ENCODE data around the gene CD247. TPM values are rescaled to one million over a fixed set of nuclear protein-coding genes. Genes with fewer than 3 reads are reported as not detected.

CD247 gene
- total and polyA plus RNA-seq, 2 of the 13 experiments (the other 11 are each of a cell fraction or from before 2014, with no cell fraction given) = 0.20 TPM; not detected in 1

DNA sequence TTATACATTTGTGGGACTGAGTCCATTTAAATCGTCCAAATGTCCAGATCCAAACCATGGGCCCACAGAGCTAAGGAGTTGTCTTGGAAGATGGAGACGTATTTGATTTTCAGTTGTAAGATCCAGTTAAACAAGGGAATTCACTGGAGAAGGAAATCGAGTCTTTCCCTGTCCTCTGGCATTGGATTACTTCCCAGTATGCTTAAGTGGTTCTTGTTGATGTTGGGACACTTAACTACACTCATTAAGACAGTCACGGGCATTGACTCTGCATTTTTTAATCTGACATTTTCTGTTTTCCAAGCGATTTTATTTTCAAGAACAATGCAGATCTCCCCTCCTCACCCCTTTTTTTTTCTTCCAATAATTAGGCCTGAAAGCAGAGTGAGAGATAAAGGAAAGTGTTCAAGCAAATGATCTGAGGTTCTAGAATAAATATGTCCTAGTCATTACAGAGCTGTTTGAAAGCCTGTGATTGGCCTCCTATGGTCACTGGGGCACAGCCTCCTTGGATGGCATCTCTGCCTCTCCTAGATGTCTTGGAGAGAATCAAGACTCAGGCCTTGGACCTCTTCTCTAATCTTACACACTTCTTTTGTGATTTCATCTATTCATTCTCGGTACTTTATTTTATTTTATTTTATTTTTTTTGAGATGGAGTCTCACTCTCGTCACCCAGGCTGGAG is 48.9 kb downstream of the CD247 start:
- Histone ChIP-seq H3K4me3 (replicated peaks in 1 of 3; ENCODE audit: insufficient read depth in 1 of 3, low read depth in 2 of 3, low read length in 3 of 3) (no peak overlapping the region), H3K9ac (ENCODE audit: insufficient read depth, low read depth, low read length) (no peak overlapping the region), H3K27me3 (ENCODE audit: control insufficient read depth in 1 of 2, insufficient read depth in 2 of 2, low read length in 2 of 2) (peaks cover 1 to 18% of the 10 kb centered on the region in 2 experiments; a peak in 2 of 5 replicates), H3K27ac (ENCODE audit: extremely low read length, insufficient read depth, low read length) (no peak overlapping the region), H3K4me1 (ENCODE audit: insufficient read depth, low read length) (peaks cover 7% of the 10 kb centered on the region; the same call in 1 of the 2 replicates), H3K79me2 (ENCODE audit: insufficient read depth, low read length) (no peaks in the 10 kb centered on the region), H3K9me3 (ENCODE audit: low read length) (no peaks in the 10 kb centered on the region), H3K4me2 (ENCODE audit: low read depth, low read length) (no peak overlapping the region), H4K20me1 (ENCODE audit: insufficient read depth, low read length) (no peaks in the 10 kb centered on the region), H3K36me3 (replicated peaks in 1 of 2; ENCODE audit: control insufficient read depth in 1 of 2, insufficient read depth in 2 of 2, low read length in 2 of 2) (no peaks in the 10 kb centered on the region), H2AFZ (ENCODE audit: low read length) (no peak overlapping the region)
- FAIRE-seq (no peak), ATAC-seq (no peak), DNase-seq (ENCODE audit: low spot score) (no peak)
- no peak for TF ChIP-seq RARG (CRISPR knock-in tag; IDR thresholded peaks at IDR 0.05; ENCODE audit: low read depth)
- no peak for TF ChIP-seq RFX5 (IDR thresholded peaks at IDR 0.05; ENCODE audit: low read depth, low read length)
- TF ChIP-seq ZNF766 (CRISPR knock-in tag; IDR thresholded peaks at IDR 0.05; ENCODE audit: borderline replicate concordance) = no peak
- no peak for TF ChIP-seq PPARG (CRISPR knock-in tag; conservative IDR thresholded peaks at IDR 0.05)
- no peak for TF ChIP-seq ZNF781 (CRISPR knock-in tag; IDR thresholded peaks at IDR 0.05; ENCODE audit: borderline replicate concordance, not compliant biosample characterization)
- no TSS peak for BruUV-seq (replicated peaks)
- ChIA-PET POLR2A (no interaction called here), CTCF (ENCODE audit: low intra/inter-chr PET ratio, low total read pairs) (no interaction called here)
- 36% methylated on average over 7 of the region's 7 CpGs for WGBS (ENCODE audit: low lambda C conversion rate)
- in situ Hi-C loops (cut with HindIII; ENCODE audit: extremely low pct_ligation_motif_present, low pct_unique_long_range_greater_than_20kb) (no loop called here), intact Hi-C loops (cut with micrococcal nuclease; ENCODE audit: unreplicated experiment) (no loop called here)

DNA sequence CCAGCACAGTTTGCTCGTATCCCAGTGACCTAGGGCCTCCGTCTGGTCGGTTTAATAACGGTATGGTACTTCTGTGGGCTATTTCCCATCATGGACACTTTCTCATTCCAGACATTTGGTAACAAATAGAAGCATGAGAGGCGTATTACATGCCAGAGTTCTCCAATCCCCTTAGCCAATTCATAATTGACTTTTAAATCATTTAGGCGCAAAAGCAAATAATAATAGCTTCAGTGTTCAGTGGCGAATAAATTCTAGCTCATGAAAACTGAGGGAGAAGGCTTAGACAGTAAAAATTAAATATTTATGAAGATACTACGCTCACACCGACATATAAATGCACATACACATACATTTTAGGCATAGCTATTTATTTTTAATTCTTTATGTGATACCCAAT is 50.6 kb downstream of the CD247 start:
- intact Hi-C loops (cut with micrococcal nuclease; ENCODE audit: unreplicated experiment) (no loop called here), in situ Hi-C loops (cut with HindIII; ENCODE audit: extremely low pct_ligation_motif_present, low pct_unique_long_range_greater_than_20kb) (no loop called here)
- Histone ChIP-seq H3K79me2 (ENCODE audit: insufficient read depth, low read length) (no peaks in the 10 kb centered on the region), H3K4me1 (ENCODE audit: insufficient read depth, low read length) (peaks cover 7% of the 10 kb centered on the region; the same call in 1 of the 2 replicates), H3K9me3 (ENCODE audit: low read length) (no peaks in the 10 kb centered on the region), H3K4me3 (replicated peaks in 1 of 3; ENCODE audit: insufficient read depth in 1 of 3, low read depth in 2 of 3, low read length in 3 of 3) (no peak overlapping the region), H3K4me2 (ENCODE audit: low read depth, low read length) (no peak overlapping the region), H3K9ac (ENCODE audit: insufficient read depth, low read depth, low read length) (no peak overlapping the region), H4K20me1 (ENCODE audit: insufficient read depth, low read length) (no peaks in the 10 kb centered on the region), H3K36me3 (replicated peaks in 1 of 2; ENCODE audit: control insufficient read depth in 1 of 2, insufficient read depth in 2 of 2, low read length in 2 of 2) (no peaks in the 10 kb centered on the region), H3K27me3 (ENCODE audit: control insufficient read depth in 1 of 2, insufficient read depth in 2 of 2, low read length in 2 of 2) (peaks cover 0 to 10% of the 10 kb centered on the region in 2 experiments; a peak in 2 of 5 replicates), H2AFZ (ENCODE audit: low read length) (no peak overlapping the region), H3K27ac (ENCODE audit: extremely low read length, insufficient read depth, low read length) (no peak overlapping the region)
- peak; percentile 44; the same call in 2 of the 3 replicates for ATAC-seq
- 51% methylated on average over 9 of the region's 9 CpGs for WGBS (ENCODE audit: low lambda C conversion rate)
- POLR2A ChIA-PET = no interaction called here
- DNase-seq (ENCODE audit: low spot score) = no peak
- CTCF ChIA-PET (ENCODE audit: low intra/inter-chr PET ratio, low total read pairs) = no interaction called here
- no peak for FAIRE-seq
- no TSS peak for BruUV-seq (replicated peaks)
- TF ChIP-seq BRCA1 (CRISPR knock-in tag; IDR thresholded peaks at IDR 0.05) (no peak), RARG (CRISPR knock-in tag; IDR thresholded peaks at IDR 0.05; ENCODE audit: low read depth) (no peak), GFI1 (CRISPR knock-in tag; IDR thresholded peaks at IDR 0.05; ENCODE audit: borderline replicate concordance) (no peak), FOXM1 (CRISPR knock-in tag; IDR thresholded peaks at IDR 0.05) (no peak)
- TF ChIP-seq, protein P1, sequence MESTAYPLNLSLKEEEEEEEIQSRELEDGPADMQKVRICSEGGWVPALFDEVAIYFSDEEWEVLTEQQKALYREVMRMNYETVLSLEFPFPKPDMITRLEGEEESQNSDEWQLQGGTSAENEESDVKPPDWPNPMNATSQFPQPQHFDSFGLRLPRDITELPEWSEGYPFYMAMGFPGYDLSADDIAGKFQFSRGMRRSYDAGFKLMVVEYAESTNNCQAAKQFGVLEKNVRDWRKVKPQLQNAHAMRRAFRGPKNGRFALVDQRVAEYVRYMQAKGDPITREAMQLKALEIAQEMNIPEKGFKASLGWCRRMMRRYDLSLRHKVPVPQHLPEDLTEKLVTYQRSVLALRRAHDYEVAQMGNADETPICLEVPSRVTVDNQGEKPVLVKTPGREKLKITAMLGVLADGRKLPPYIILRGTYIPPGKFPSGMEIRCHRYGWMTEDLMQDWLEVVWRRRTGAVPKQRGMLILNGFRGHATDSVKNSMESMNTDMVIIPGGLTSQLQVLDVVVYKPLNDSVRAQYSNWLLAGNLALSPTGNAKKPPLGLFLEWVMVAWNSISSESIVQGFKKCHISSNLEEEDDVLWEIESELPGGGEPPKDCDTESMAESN (CRISPR knock-in tag; conservative IDR thresholded peaks at IDR 0.05) = no peak
- TF ChIP-seq, protein P2, sequence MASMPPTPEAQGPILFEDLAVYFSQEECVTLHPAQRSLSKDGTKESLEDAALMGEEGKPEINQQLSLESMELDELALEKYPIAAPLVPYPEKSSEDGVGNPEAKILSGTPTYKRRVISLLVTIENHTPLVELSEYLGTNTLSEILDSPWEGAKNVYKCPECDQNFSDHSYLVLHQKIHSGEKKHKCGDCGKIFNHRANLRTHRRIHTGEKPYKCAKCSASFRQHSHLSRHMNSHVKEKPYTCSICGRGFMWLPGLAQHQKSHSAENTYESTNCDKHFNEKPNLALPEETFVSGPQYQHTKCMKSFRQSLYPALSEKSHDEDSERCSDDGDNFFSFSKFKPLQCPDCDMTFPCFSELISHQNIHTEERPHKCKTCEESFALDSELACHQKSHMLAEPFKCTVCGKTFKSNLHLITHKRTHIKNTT (CRISPR knock-in tag; IDR thresholded peaks at IDR 0.05) = no peak
- TF ChIP-seq, protein P3, sequence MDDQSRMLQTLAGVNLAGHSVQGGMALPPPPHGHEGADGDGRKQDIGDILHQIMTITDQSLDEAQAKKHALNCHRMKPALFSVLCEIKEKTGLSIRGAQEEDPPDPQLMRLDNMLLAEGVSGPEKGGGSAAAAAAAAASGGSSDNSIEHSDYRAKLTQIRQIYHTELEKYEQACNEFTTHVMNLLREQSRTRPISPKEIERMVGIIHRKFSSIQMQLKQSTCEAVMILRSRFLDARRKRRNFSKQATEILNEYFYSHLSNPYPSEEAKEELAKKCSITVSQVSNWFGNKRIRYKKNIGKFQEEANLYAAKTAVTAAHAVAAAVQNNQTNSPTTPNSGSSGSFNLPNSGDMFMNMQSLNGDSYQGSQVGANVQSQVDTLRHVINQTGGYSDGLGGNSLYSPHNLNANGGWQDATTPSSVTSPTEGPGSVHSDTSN (CRISPR knock-in tag; IDR thresholded peaks at IDR 0.05; ENCODE audit: borderline replicate concordance) = no peak
- TF ChIP-seq, protein P4, sequence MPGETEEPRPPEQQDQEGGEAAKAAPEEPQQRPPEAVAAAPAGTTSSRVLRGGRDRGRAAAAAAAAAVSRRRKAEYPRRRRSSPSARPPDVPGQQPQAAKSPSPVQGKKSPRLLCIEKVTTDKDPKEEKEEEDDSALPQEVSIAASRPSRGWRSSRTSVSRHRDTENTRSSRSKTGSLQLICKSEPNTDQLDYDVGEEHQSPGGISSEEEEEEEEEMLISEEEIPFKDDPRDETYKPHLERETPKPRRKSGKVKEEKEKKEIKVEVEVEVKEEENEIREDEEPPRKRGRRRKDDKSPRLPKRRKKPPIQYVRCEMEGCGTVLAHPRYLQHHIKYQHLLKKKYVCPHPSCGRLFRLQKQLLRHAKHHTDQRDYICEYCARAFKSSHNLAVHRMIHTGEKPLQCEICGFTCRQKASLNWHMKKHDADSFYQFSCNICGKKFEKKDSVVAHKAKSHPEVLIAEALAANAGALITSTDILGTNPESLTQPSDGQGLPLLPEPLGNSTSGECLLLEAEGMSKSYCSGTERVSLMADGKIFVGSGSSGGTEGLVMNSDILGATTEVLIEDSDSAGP (CRISPR knock-in tag; IDR thresholded peaks at IDR 0.05; ENCODE audit: borderline replicate concordance) = no peak
